Stomach (tissue), 9 donors: ENCODE results near the gene MARK1. TPM values are rescaled to one million over a fixed set of nuclear protein-coding genes. Genes with fewer than 3 reads are reported as not detected.

Source experiments
- DNase-seq, 2 donors: peaks; one replicate each; pipeline versions ENCODE4 v3.0.0 to v3.0.0-alpha.2; 2013 to 2019
- H3K27ac ChIP-seq, 5 donors: fragments of 200-600 bp in 4 of 5; sonication (generic) in 4 of 5; one replicate each; pipeline ENCODE4 v1.5.1; 2013 to 2019; ENCODE audit warnings: mild to moderate bottlenecking in 1 of 5, moderate library complexity in 1 of 5
- H3K27me3 ChIP-seq, 3 donors: fragments of 200-600 bp; sonication (generic); one replicate each; pipeline ENCODE4 v1.5.1; 2017 to 2019; ENCODE audit warnings: mixed run types in 1 of 3
- H3K36me3 ChIP-seq, 4 donors: fragments of 200-600 bp; sonication (generic); 1 replicate in 3 of 4; 2 replicates in 1 of 4; pipeline ENCODE4 v1.5.1; 2016 to 2019
- H3K4me1 ChIP-seq, 4 donors: fragments of 200-600 bp; sonication (generic); one replicate each; pipeline ENCODE4 v1.5.1; 2016 to 2019
- H3K4me3 ChIP-seq, 4 donors: fragments of 200-600 bp; sonication (generic) in 3 of 4; one replicate each; pipeline ENCODE4 v1.5.1; 2016 to 2019; ENCODE audit warnings: mild to moderate bottlenecking in 1 of 4
- H3K9me3 ChIP-seq, 4 donors: fragments of 200-600 bp; sonication (generic); one replicate each; pipeline ENCODE4 v1.5.1; 2016 to 2019
- CTCF ChIP-seq, 7 experiments: fragments of 450-650 bp in 4 of 7; fragments of 200-600 bp in 3 of 7; sonication (generic) in 3 of 7; IDR thresholded peaks; one replicate each; pipeline ENCODE4 v1.5.1; 2016 to 2019; ENCODE audit warnings: antibody characterized with exemption in 7 of 7, control low read depth in 2 of 7, mild to moderate bottlenecking in 1 of 7
- EP300 ChIP-seq: sonication (generic); formaldehyde crosslinking; IDR thresholded peaks from one replicate; pipeline ENCODE4 v1.6.1; 2017; ENCODE audit warnings: antibody characterized with exemption
- POLR2A ChIP-seq, 4 donors: fragments of 450-650 bp; IDR thresholded peaks; one replicate each; pipeline ENCODE4 v1.6.1; 2016; ENCODE audit warnings: antibody characterized with exemption in 4 of 4, control low read depth in 2 of 4, mild to moderate bottlenecking in 1 of 4, moderate library complexity in 1 of 4
- POLR2AphosphoS5 ChIP-seq, 3 donors: sonication (generic); formaldehyde crosslinking; IDR thresholded peaks; one replicate each; pipeline ENCODE4 v1.6.1; 2016; ENCODE audit warnings: antibody characterized with exemption in 3 of 3
- WGBS, 5 donors: extraction: QIAGEN DNeasy Blood & Tissue Kit in 3 of 5; methylation state at CpG; one replicate each; pipeline versions ENCODE4 v1.1.5 to v1.1.7; 2013 to 2018; 5-methylcytosine and 5-hydroxymethylcytosine counted together
- intact Hi-C: fragments of 100-400 bp; cut with DNase I; formaldehyde crosslinking; loops from one replicate; pipeline ENCODE4 v1.15.1; 2023; ENCODE audit warnings: low total_unique reads
- polyA plus RNA-seq, 3 donors: library from polyadenylated mRNA; stranded (reverse); fragments of 200-250 nt; gene quantifications; one replicate each; pipeline ENCODE4 v1.2.3, GENCODE V29; 2013
- total RNA-seq, 5 donors: library from RNA; depleted of rRNA; stranded (reverse); fragments of >200 nt; gene quantifications; one replicate each; pipeline versions ENCODE4 v1.1.0 to v1.2.3, GENCODE V29; 2014 to 2016
- donor health status: healthy with polysubstance abuse.
- donor health status: Bipolar disorder and iron deficiency.
- donor health status: healthy.

Gene MARK1
- total and polyA plus RNA-seq, 8 donors: 1.7 to 12.7 (median 3.2) TPM; not detected in 1

- H3K4me3 ChIP-seq: no peak overlapping the region
- H3K4me1 ChIP-seq: peaks cover 0 to 22% (median 11%) of the 10 kb centered on the region in 4 donors
- TF ChIP-seq CTCF (IDR thresholded peaks at IDR 0.05): no peak
- TF ChIP-seq POLR2A (IDR thresholded peaks at IDR 0.05): no peak
- no peak for TF ChIP-seq POLR2AphosphoS5 (IDR thresholded peaks at IDR 0.05)
- TF ChIP-seq EP300: no peak
- intact Hi-C loops: no loop called here
- H3K27ac ChIP-seq: no peak overlapping the region
- 44 to 58% (median 56%) methylated on average over 5 of the region's 5 CpGs for WGBS, 5 donors
- peaks cover 3 to 8% (median 5%) of the 10 kb centered on the region in 4 donors for H3K36me3 ChIP-seq
- DNase-seq: no peak
- peaks cover 0 to 4% (median 0%) of the 10 kb centered on the region in 3 donors for H3K27me3 ChIP-seq
- no peaks in the 10 kb centered on the region for H3K9me3 ChIP-seq
These were observed 174.9 kb downstream of the MARK1 start for GRCh38 chr1:220702733-220703270.

- Histone ChIP-seq H3K36me3 (peaks cover 0 to 3% (median under 1%) of the 10 kb centered on the region in 4 donors), H3K9me3 (no peaks in the 10 kb centered on the region), H3K27me3 (peaks cover 0 to 4% (median 0%) of the 10 kb centered on the region in 3 donors), H3K4me3 (no peak overlapping the region), H3K27ac (no peak overlapping the region), H3K4me1 (peaks cover 0 to 22% (median 11%) of the 10 kb centered on the region in 4 donors)
- WGBS, 5 donors: 77 to 89% (median 84%) methylated on average over 4 of the region's 4 CpGs
- DNase-seq: no peak
- intact Hi-C loops: no loop called here
- TF ChIP-seq POLR2A (IDR thresholded peaks at IDR 0.05) (no peak), POLR2AphosphoS5 (IDR thresholded peaks at IDR 0.05) (no peak), EP300 (no peak), CTCF (IDR thresholded peaks at IDR 0.05) (no peak)
These were observed 175.4 kb downstream of the MARK1 start for GRCh38 chr1:220703305-220703704.

- intact Hi-C loops: no loop called here
- peaks cover 4 to 21% (median 12%) of the 10 kb centered on the region in 4 donors for H3K4me1 ChIP-seq
- H3K27ac ChIP-seq: no peak overlapping the region
- H3K27me3 ChIP-seq: peaks cover 0 to 4% (median 0%) of the 10 kb centered on the region in 3 donors
- no peak overlapping the region for H3K4me3 ChIP-seq
- DNase-seq: peak; percentile 49 to 56
- peak in 1 of 3 donors; percentile 9 for TF ChIP-seq POLR2AphosphoS5 (IDR thresholded peaks at IDR 0.05)
- TF ChIP-seq EP300: no peak
- TF ChIP-seq CTCF (IDR thresholded peaks at IDR 0.05): no peak
- no peaks in the 10 kb centered on the region for H3K9me3 ChIP-seq
- WGBS, 5 donors: 32 to 70% (median 47%) methylated on average over 7 of the region's 7 CpGs
- H3K36me3 ChIP-seq: no peaks in the 10 kb centered on the region
These were observed 177.8 kb downstream of the MARK1 start for GRCh38 chr1:220705782-220706181.

GRCh38 chr1:220706480-220706879 lies 178.5 kb downstream of the MARK1 start:
- TF ChIP-seq POLR2AphosphoS5 (IDR thresholded peaks at IDR 0.05) (no peak), POLR2A (IDR thresholded peaks at IDR 0.05) (no peak), EP300 (no peak), CTCF (IDR thresholded peaks at IDR 0.05) (no peak)
- intact Hi-C loops: no loop called here
- Histone ChIP-seq H3K4me3 (no peak overlapping the region), H3K36me3 (no peaks in the 10 kb centered on the region), H3K4me1 (peaks cover 4 to 27% (median 11%) of the 10 kb centered on the region in 4 donors), H3K27me3 (peaks cover 0 to 4% (median 0%) of the 10 kb centered on the region in 3 donors), H3K9me3 (no peaks in the 10 kb centered on the region), H3K27ac (no peak overlapping the region)
- no peak for DNase-seq
- WGBS, 5 donors: 59 to 79% (median 72%) methylated on average over 9 of the region's 9 CpGs
